GM06990 (cell line): ENCODE measurements around the gene DPPA5.

Experiments used
- DNase-seq: peaks from one replicate; pipeline ENCODE4 v3.0.0-alpha.2; 2011; ENCODE audit not compliant: insufficient read length; ENCODE audit errors: extremely low read depth
- H3K27me3 ChIP-seq: replicated peaks from 2 replicates; pipeline ENCODE4 v1.6.0; 2011; ENCODE audit warnings: low read length; ENCODE audit not compliant: control insufficient read depth, insufficient read depth
- H3K36me3 ChIP-seq: 2 replicates; pipeline ENCODE4 v1.5.1; 2011; ENCODE audit warnings: low read length; ENCODE audit not compliant: control insufficient read depth, insufficient read depth
- H3K4me3 ChIP-seq: replicated peaks from 2 replicates; pipeline ENCODE4 v1.5.1; 2011; ENCODE audit warnings: low read depth, mild to moderate bottlenecking, control low read depth, low read length
- CTCF ChIP-seq: IDR thresholded peaks from 2 replicates; pipeline ENCODE4 v1.5.1; 2011; ENCODE audit warnings: low read length, control low read depth, mild to moderate bottlenecking, inconsistent platforms; ENCODE audit not compliant: insufficient read depth, poor library complexity, severe bottlenecking

Gene DPPA5

DNA sequence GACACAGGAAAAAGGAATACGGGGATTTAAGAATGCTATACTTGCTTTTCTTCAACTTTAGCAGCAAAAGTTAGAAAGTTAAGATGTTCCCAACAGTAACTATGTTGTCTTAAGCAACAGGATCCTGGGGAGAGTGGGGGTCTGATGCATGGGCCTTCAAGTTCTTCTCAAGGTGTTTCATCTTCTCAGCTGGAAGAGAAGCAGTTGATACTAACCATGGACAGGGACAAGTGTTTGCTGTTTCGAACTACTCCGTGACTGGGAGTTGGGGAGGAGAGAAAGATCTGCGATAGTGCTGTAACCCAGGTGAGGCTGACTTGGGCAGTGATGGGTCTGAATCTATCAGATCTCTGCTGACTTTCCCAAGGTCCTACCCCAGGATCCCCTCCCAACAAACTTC, 14.6 kb upstream of the DPPA5 start:
- no peak overlapping the region for H3K4me3 ChIP-seq
- no peak for DNase-seq
- TF ChIP-seq CTCF, result no peak
- no peaks in the 10 kb centered on the region for H3K36me3 ChIP-seq
- H3K27me3 ChIP-seq, result no peaks in the 10 kb centered on the region

DNA sequence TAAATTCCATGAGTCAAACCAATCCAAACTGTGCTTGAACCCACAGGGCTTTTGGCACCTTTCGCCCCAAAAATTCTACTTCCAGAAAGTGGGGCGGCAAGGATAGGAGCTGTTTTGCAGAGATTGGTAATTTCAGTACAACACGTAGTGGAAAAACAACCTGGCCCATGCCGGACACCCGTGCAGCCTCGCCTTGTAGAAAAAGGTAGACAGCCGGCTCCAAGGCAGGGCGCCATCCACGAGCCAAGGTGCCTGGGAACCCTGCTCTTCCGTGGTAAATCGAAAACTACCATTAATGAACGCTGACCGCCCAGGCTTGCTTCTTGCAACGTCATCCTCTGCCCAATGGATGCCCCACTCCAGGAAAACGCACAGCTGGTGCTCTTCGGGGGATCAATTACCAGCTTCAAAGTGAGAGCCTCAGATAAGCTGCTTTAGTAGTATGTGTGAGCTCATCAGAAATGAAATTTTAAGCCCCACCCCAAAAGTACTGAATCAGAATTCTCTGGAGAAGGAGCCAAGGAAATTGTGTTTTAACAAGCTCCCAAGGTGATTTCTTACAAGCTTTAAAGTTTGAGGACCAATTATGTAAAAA, 13.8 kb upstream of the DPPA5 start:
- no peak for DNase-seq
- Histone ChIP-seq H3K27me3 (no peaks in the 10 kb centered on the region), H3K4me3 (no peak overlapping the region), H3K36me3 (no peaks in the 10 kb centered on the region)
- TF ChIP-seq CTCF, result no peak

DNA sequence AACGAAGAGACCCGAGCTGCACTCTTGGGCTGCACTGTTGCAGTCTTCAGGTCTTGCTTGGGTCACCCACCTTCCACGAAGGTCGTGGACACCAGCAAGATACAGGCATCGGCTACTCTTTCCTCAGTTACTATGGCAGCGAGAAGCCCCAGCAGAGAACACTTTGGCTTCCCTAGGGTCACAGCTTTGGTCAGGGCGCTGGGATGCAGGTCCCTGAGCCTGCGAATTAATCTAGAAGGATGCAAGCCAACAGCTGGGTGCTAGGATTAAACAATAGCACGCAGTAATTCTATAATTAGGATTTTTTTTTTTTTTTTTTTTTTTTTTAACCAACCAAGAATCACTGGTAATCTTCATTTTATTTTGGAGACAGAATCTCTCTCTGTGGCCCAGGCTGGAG, 10.5 kb upstream of the DPPA5 start:
- no peak for DNase-seq
- TF ChIP-seq CTCF, result no peak
- Histone ChIP-seq H3K4me3 (no peak overlapping the region), H3K36me3 (no peaks in the 10 kb centered on the region), H3K27me3 (no peaks in the 10 kb centered on the region)

DNA sequence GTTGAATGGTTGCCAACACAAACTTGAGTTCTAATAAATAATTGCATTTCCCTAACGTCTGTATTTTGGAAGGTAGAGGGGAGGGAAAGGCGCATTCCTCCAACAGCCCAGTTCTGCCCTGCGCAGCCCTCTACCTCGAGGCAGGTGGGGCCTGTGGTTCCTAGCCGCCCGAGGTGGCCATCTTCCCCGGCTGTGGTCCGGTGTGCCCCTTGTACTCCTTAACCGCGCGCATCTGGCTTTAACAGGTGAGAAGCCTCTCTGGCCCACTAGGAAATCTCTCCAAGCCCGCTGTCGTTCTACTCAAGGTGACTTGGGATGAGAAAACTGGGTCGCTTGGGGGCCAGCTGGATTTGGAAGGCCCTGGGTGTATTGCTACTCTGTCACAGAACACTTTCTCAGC, 10.0 kb upstream of the DPPA5 start:
- no peak overlapping the region for H3K4me3 ChIP-seq
- TF ChIP-seq CTCF, result no peak
- no peaks in the 10 kb centered on the region for H3K36me3 ChIP-seq
- no peaks in the 10 kb centered on the region for H3K27me3 ChIP-seq
- DNase-seq, result no peak

DNA sequence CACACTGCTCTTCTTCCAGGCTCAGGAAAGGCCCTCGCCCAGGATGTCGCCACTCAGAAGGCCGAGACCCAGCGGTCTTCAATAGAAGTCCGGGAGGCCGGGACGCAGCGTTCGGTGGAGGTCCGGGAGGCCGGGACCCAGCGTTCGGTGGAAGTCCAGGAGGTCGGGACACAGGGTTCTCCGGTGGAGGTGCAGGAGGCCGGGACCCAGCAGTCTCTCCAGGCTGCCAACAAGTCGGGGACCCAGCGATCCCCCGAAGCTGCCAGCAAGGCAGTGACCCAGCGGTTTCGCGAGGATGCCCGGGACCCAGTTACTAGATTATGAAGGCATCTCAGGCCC, 9.4 kb upstream of the DPPA5 start:
- no peak for DNase-seq
- Histone ChIP-seq H3K27me3 (no peaks in the 10 kb centered on the region), H3K36me3 (no peaks in the 10 kb centered on the region), H3K4me3 (no peak overlapping the region)
- no peak for TF ChIP-seq CTCF

DNA sequence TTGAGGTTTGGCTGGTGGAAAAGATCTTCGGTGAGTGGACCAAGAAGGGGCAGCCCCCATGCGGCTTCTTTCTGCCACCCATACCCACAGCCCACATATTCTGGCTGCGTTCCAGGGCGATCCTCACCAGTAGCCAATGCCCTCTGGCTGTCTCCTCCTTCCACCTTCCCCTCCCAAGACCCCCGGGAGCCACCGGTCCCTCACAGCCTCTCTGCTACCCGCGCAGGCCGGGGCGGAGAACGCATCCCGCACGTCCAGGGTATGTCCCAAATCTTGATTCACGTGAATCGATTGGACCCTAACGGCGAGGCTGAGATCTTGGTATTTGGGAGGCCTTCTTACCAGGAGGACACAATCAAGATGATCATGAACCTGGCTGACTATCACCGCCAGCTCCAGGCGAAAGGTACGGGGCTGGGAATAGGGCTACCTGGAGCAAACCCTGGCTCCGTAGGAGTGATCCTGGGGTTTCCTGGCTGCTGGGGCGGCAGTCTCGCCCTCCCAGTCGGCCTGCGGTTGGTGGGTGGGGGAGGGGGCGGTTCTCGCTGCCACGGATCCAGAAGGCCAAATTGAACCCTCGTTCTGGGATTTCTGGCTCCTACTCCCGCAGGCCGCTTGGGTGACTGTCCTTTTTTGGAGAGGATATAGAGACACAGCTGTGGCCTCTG, 8.9 kb upstream of the DPPA5 start:
- DNase-seq, result no peak
- no peaks in the 10 kb centered on the region for H3K27me3 ChIP-seq
- no peak overlapping the region for H3K4me3 ChIP-seq
- no peak for TF ChIP-seq CTCF
- H3K36me3 ChIP-seq, result no peaks in the 10 kb centered on the region
